HG02885 (cell line): ENCODE data around the gene HTR2C.
A peak's percentile ranks its signal among the peaks of the same experiment; 100 is the strongest.
"Not testable (repeated sequence)": the region's sequence is repeated elsewhere in the genome, so short reads cannot be mapped to it uniquely, and the experiment has no call there.

Experiments
- ATAC-seq: cut with Tn5 transposase; IDR thresholded peaks from one replicate; pipeline ENCODE4 v1.9.1; 2021; ENCODE audit warnings: mild to moderate bottlenecking; ENCODE audit not compliant: unreplicated experiment, poor library complexity

The HTR2C gene

DNA sequence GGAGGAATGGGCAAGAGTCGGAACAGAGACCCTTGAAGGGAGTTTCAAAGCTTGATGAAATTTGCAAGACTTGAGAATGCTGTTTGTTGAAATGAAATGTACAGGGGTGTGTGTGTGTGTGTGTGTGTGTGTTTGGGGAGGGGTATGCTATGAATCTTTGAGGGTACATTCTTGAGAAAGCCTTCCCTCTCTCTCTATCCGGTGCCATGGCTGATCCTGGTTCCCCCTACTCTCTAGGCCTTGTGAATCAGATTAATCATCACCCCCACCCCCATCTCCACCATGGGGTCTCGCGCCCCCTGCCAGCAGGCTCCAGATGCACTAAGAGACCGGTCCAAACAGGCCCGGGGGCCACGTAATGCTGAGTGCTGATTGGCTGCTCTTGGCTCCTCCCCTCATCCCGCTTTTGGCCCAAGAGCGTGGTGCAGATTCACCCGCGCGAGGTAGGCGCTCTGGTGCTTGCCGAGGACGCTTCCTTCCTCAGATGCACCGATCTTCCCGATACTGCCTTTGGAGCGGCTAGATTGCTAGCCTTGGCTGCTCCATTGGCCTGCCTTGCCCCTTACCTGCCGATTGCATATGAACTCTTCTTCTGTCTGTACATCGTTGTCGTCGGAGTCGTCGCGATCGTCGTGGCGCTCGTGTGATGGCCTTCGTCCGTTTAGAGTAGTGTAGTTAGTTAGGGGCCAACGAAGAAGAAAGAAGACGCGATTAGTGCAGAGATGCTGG, at the start of gene HTR2C:
HTR2C (plus strand) TSS at position 441 of the 729 bp plus-strand sequence. CDS start 142,851 bp downstream, outside the sequence.
- ATAC-seq, result no peak

DNA sequence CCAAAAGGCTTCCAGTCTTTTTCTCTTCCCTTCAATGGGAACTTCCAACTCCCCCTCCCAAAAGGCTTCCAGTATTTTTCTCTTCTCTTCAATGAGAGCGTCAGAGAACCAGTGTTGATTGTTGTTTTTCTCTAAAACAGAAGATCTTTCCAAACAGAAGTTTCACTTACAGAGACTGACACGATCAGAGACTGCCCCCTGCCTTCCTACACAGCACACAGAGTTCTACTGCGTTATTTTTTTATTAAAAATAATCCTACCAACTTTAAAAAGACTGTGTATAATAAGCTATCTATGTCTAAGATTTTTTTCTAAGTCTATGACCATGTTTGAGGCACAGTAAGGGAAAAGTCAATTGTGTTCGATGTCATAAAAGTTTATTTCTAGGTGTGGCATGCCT, 3.5 kb upstream of the HTR2C start:
- no peak for ATAC-seq

DNA sequence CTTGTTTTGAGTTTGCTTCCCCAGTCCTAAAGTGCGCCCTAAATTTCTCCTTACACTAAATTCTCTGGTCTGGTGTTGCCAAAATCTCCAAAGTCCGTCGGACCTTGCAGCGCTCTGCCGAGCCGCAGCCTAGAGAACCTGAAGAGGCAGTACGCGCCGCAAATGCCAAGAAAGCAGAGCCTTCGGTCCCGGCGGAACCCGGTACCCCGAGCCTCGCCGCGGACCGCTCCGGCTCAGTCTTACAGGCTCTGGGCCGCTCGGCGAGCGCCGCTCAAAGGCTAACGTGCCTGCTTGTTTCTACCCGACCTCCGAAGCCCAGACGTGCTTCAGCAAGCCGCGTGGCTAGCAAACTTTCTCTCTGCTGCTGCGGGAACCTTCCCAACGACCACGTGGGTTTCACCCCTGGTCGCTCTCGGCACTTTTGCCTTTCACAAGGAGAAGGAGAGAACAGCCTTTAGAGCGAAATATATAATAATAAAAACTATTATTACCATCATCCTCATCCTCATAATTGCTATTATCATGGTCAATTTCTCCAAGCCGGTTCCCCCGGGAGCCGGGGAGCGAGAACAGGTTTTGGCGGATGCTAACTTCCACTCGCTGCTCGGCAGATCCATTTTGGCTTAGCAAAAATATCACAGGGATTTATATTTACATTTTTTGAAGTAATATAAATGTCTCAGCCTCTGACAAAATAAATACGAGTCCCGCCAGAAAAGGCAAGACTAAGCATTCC, 2.2 kb upstream of the HTR2C start:
- no peak for ATAC-seq

DNA sequence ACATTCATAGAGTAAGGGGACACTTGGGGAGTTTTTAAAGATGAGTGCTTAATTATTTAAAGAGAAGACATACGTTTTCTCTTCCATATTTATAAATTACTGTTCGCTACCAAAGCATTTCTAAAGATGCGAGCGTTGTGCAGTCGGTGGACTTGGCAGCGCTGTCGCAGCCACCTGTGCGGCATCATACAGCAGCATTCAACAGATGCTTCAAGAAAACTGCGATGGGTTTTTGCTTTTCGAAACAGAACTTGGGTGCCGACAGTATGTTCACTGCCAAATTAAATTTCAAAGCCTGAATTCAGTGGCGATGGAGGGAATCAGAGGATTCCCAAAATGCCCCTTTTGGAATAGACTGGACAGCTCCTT, 1.6 kb upstream of the HTR2C start:
- no peak for ATAC-seq

DNA sequence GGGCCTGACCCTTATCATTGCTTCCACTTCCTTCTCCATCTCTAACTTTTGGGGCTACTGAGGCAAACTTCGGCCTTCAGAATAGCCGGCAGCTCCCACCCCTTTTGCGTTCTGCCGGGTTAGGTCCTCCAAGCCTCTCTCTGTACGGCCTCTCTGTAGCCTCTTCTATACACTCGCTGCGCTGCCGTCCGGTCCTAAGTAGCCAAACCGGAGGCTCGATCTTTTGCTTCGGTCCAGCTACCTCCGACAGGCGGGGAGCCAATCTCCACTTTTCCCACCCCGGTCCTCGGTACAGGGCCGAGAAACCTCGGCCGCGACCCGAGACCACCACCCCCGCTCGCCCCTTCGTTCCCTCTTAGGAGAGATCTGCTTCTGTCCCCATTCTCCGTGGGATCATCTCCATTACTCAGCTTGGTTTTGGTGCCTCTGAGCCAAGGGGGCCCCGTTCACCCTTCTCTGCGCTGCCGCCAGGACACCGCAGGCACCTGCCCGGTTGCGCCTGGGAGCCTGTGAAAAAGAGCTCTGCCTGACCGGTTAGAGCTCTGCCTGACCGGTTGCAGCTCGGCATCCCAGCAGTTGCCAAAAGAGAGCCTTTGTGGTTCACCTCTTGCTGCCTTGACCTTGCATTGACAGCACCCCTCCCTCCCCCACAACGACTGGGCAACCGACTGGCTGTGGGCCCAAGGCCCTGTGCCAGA, 1.0 kb upstream of the HTR2C start:
- ATAC-seq, result no peak

DNA sequence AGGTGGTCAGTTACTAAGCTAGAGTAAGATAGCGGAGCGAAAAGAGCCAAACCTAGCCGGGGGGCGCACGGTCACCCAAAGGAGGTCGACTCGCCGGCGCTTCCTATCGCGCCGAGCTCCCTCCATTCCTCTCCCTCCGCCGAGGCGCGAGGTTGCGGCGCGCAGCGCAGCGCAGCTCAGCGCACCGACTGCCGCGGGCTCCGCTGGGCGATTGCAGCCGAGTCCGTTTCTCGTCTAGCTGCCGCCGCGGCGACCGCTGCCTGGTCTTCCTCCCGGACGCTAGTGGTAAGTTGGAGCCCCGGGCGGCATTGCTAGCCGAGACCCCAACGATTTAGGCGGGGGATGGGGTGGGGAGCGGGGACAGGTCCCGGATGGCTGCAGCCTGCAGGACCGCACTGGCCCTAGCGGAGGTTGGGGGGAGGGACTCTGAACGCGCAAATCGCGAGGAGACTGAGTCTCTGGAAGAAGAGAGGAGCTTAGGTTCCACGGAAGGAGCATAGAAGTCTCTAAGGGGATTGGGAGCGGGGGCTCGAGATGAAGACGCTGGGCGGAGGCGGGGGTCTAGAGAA, 573 bp downstream of the HTR2C start:
- no peak for ATAC-seq

DNA sequence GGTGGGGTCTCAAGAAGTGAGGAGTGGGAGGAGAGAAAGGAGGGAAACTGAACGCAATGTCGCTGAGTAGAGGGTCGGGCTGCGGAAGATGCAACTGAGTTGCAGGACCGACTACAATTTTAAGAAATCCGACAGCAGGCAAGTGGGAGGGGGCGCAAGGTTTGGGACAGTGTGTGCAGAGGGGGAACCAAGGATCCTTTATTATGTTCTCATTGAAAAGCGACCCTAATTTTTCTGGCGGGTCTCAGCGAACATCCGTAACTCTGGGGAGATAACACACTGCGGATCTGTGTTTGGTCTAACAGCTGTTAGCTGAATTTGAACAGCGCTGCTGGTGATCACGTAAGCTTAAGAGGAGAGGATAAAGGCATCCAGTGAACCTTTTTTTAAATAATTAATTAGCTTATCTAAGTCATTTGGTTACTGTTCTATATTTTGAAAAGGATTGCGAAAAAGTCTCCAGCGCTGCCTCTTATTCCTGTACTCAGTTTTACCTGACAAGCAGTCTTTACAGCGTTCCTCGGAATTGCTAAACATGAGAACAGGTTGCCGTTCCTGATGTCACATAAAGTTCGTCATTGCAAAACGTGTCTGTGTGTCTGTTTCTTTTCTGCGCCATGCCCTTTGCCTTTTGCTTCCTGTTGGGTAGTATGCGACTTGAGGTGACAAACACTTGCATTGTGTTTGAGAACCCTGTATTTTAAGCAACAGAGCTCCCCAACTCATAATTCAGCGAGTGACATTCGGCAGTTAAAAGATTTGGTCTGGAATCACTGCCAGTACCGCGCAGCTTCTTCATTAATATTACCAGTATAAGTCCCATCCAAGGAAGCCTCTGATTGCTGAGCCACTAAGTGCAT, 1.3 kb downstream of the HTR2C start:
- ATAC-seq, result no peak

DNA sequence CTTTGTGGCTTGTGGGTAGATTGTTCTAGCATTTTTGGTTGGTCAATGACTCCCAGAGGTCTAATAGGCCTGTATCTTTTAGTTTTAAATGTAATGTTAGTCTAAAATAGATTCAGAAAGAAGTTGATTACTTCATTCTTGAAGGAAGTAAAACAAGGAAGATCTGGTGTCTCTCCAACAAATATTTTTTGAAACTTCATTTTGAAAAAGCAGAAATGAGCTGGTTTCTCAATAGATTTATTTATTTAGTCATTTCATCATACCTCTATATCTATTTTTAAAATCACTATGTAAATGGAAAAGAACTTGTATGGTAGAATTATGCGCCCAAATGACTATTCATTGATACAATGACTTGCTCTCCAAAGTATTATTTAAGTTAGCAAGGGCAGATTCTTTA, 7.2 kb downstream of the HTR2C start:
- no peak for ATAC-seq

DNA sequence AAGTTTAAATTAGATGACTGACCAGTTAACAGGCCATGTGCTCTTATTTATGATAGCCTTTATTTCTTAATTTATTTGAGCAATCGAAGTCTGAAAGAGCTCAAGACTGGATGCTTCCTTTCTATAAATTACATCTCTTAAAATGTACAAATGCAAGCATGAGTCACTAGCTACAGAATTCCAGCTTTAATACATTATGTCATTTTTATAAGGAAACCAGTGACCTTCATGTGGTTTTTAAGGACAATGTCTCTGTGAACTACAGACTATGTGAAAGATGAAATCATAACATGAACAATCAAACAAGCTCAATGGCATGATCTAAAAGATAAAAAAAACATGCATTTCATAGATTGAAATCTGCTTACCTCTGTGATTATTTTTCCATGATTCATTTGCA, 15.4 kb downstream of the HTR2C start:
- no peak for ATAC-seq

DNA sequence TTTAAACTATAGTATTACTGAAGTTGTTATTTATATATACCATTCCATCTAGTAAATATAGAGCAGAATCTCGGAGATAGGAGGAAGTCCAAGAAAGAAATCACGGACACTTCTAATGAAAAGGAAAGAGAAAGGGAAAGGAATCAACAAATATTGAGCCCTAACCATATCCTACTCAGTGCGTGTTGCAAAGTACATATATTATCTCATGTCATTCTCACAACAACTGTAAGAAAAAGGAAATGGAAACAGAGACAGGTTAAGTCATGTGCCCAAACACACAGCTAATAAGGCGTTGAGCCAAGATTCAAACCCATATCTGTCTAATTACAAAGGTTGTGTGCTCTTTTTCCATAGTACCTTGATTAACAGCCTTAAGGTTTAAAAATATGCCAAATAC, 16.0 kb downstream of the HTR2C start:
- no peak for ATAC-seq

DNA sequence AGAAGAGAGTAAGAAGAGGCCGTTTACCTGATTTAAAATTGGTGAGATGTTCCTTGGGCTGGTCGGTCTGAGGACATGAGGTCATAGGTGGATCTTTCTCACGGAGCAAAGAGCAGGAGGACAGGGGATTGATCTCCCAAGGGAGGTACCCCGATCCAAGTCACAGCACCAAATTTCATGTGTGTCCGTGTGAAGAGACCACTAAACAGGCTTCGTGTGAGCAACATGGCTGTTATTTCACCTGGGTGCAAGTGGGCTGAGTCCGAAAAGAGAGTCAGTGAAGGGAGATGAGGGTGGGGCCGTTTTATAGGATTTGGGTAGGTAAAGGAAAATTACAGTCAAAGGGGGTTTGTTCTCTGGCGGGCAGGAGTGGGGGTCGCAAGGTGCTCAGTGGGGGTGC, 22.7 kb downstream of the HTR2C start:
- ATAC-seq, result not testable (repeated sequence)

DNA sequence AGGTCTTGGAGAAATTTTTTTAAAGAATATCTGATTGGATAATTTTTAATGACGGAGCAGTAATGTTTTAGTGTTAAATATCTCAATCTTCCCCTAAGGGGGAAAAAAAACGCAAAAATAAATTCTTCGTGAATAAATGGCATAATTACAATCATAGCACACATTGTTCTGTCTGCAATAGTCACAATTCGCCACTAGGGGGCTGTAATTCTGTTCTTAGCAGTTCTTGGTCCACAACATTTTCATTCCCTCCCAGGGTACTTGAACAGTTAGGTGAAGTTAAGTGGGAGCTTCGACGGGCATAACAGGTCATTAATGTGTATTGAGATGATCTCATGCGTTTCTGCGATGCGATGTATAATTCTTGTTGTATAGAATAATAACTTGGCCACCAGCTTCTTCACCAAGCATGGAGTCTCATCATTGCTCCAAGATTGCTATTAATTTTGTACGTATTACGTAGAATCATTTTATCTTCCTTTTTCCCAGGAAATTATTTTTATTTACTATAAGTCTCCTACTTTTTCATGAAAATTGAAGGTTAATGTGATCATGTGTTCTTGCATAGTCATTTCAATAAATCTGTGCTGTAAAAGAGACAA, 27.2 kb downstream of the HTR2C start:
- ATAC-seq, result peak; percentile 93

DNA sequence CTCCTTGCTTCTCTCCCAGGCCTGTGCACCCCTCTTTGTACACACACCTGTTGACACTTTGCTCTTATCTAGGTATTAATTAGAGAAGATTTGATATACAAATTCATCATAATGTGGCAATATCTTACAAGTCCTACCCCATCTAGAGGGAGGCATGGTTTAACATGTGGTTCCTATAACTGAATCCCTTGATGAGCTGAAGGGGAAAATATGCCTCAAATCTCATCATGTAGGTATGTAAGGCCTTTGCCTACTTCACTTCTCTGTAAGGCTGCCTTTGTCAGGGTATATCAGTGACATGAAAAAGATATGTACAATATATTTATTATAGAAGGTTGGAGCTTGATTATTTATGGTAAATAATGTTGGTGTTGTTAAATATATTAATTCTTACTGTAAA, 31.9 kb downstream of the HTR2C start:
- no peak for ATAC-seq

DNA sequence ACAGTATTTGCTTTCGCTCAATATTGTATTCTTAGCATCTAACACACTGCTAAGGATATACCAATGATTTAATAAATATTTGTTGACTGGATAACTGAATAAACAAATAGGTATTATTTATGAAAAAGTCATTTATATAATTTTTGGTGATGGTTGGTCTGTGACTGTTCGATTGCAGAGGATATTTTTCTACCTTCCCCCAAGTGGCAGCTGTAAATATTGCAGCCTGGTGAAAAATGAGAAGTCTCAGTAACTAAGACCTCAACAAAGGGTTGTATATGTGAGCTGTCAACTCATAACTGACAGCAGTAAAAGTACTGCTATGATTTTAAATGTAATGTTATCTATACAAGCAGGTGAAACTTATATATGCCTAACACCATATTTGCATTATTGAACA, 36.0 kb downstream of the HTR2C start:
- peak; percentile 77 for ATAC-seq

DNA sequence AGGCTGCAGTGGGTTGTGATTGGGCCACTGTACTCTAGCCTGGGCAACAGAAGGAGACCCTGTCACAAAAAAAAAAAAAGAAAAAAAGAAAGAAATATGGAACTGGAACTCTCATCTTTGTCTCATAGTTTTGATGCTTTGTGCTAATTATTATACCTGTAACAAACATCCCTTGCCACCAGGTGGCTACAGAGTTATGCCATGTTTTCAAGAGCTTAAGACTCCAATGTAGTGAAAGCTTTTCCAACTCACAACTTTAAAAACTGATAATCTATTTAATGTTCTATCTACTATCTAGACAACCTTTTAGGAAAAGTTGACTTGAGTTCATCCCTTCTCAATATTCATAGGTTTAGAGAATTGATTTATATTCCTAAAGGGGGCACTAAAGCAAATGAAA, 42.4 kb downstream of the HTR2C start:
- no peak for ATAC-seq

DNA sequence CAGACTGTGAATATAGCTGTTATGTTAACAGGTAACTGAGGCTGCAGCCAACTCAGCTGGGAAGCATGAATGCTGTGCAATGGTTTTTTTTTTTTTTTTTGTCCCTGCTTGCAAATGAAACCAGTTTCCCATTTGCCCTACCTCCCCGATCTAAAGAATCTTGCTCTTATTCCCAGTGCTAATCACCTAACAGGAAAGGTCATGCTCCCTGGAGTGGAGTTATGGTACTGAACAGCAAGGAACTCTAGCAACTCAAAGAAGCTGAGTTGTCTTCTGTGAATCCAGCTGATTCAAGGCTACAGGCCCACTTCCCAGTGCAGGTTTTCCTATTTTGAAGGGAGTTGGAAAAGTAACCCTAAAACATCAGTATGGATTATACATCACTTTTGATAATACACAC, 52.1 kb downstream of the HTR2C start:
- no peak for ATAC-seq

DNA sequence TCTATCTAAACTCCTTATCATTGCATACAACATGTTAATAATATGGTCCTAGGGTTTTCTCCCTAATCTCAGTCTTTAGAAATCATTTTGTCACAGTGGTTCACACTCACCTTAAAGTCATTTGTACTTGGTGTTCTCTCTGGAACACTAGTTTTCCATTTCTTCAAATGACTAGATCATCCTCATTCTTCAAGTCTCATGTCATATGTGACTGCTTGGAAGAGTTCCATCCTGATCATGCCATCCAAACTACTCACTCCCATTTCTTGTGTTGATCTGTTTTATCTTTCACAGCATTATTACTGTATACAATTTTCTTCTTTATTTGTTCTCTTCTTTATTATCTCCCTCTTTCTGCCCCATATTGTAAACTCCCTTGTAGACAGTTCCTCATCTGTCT, 66.5 kb downstream of the HTR2C start:
- ATAC-seq, result no peak

DNA sequence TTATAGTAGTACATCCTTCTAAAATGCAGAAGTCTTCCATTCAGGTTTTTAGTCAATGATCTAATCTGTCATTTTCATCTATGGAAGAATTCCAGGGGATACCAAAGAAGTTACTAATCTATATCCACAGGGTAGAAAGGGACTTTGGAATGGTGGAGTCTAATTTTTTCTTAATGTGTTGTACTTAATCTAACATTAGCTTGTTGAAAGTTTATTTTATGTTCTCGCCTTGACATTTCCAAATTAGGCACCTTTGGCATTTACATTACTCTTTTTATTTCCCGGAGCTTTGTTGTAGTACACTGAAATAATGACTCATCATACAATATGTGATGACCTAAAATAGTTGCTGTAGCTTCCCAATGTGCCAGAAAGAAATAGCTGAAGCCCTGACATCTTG, 91.5 kb downstream of the HTR2C start:
- ATAC-seq, result no peak

DNA sequence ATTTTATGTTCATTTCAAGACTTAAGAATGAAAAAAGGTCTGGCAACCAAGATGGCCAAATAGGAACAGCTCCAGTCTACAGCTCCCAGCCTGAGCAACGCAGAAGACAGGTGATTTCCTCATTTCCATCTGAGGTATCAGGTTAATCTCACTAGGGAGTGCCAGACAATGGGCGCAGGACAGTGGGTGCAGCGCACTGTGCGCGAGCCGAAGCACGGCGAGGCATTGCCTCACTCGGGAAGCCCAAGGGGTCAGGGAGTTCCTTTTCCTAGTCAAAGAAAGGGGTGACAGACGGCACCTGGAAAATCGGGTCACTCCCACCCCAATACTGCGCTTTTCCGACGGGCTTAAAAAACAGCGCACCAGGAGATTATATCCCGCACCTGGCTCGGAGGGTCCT, 116.6 kb downstream of the HTR2C start:
- ATAC-seq, result not testable (repeated sequence)

DNA sequence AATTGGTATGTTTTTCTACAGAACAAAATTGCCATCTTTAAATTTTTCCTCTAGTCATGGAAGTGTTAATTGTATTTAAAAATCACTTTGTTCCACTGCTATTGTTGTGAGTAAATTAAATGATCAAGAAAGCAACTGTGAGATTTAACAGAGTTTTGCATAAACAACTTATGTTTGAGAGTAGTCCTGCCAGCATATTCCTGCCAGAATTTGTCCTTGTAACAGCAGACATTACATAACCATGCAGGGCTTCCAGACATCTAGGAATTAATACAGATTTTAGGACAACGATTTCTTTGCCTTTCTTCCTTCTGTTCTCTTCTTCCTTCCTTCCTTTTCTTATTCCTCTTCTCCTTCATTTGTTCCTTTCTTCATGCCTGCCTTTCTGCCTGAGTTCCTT, 125.5 kb downstream of the HTR2C start:
- ATAC-seq, result no peak
